Activated CD8-positive, alpha-beta memory T cell treated with anti-CD3 and anti-CD28 coated beads for 36 hours (primary cell): ENCODE data around the gene HNRNPA1L2. TPM values are rescaled to one million over a fixed set of nuclear protein-coding genes. Genes with fewer than 3 reads are reported as not detected.
"Not testable (repeated sequence)": the region's sequence is repeated elsewhere in the genome, so short reads cannot be mapped to it uniquely, and the experiment has no call there.

ENCODE experiments used
- CTCF ChIA-PET: fragments of 350-600 bp; sonication (Branson Sonifier 250); formaldehyde crosslinking; loops from one replicate; lab custom pipeline; 2021; ENCODE audit warnings: antibody characterized with exemption; lab: Charles Lee
- POLR2A ChIA-PET: fragments of 350-600 bp; sonication (Branson Sonifier 250); formaldehyde crosslinking; loops from one replicate; lab custom pipeline; 2021; ENCODE audit warnings: antibody characterized with exemption; lab: Charles Lee
- total RNA-seq, 2 experiments: library from RNA; stranded (reverse); gene quantifications; one replicate each; pipeline ENCODE4 v1.2.3, GENCODE V29; 2021

HNRNPA1L2 gene
- total RNA-seq: 1 to 10 TPM; 8.2 to 9.8 TPM

DNA sequence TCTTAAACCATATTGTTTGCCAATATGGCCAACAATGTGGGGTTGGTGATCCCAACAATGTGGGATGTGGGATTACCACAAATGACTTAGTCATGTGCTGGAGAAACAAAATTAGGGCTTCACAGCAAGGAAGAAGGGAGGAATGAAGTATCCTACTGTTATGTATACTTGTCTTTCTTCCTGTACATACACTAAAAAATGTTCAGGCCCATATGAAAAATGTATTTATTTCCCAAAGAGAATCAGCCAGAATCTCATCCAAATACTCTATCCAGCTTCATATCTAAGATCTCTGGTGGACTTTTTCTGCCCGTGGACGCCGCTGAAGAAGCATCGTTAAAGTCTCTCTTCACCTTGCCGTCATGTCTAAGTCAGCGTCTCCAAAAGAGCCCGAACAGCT is at the start of gene HNRNPA1L2:
Gene HNRNPA1L2 (plus strand): TSS at position 301 of the 400 bp plus-strand sequence. CDS start 62 bp downstream, at position 363.
- CTCF ChIA-PET: no interaction called here

DNA sequence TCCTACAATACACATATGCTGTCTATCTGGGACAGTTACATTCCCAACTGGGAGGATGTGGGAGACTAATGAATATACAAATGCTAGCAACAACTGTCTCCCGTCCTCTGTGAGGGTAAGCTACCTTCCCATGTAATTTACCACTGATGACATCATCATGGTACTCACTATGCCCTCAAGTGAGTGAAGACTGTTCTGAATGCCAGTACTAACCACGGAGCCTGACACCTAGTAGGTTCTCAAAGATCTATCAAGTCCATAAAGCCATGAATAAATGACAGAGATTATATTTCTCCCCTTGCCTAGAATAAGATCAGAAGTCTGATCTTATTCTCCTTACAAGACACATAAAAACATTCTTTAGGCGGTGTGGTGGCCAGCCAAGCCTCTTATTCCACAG is 49.1 kb upstream of the HNRNPA1L2 start:
- CTCF ChIA-PET, POLR2A ChIA-PET: not testable (repeated sequence)

More for the DNA sequence above, at the start of gene HNRNPA1L2:
- POLR2A ChIA-PET: no interaction called here

DNA sequence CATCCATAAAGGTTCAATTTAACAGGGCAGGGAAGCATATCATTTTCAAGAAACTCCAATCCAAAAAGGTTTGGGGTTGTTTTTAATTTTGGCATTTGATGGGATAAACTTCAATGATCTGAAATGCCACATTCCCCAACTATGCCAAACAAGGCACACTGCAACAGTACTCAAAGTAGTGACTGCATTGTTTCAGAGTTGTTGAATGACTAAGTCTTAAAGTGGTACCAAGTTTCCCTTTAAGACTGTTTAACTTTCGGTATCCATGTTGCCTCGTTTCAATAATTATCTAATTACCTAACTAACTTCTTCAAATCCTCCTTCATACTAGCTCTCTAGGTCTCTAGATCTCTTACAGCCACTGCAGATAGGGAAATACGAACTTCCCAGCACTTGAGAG is 48.4 kb upstream of the HNRNPA1L2 start:
- POLR2A ChIA-PET, CTCF ChIA-PET: not testable (repeated sequence)

GRCh38 chr13:52594295-52594694 is 47.9 kb upstream of the HNRNPA1L2 start:
- POLR2A ChIA-PET: not testable (repeated sequence)

DNA sequence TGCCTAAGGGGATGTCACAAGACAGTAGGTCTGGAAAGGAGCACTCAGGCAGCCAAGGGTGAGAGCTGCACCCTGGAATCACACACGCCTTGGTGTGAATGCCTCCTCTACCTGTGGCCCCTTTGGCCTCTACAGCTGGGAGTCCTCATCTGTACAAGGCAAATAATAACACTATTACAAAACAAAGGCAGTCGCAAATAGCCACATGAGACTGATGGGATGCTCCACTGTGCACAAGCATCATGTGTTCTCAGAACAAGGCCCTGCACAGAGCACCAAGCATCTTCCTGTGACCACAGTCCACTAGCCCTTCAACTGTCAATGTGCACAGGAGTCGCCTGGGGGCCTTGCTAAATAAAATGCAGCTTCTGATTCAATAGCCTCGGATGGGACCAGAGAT is 44.6 kb upstream of the HNRNPA1L2 start:
- CTCF ChIA-PET: no interaction called here
- POLR2A ChIA-PET: no interaction called here

More at GRCh38 chr13:52594295-52594694, 47.9 kb upstream of the HNRNPA1L2 start:
- CTCF ChIA-PET: not testable (repeated sequence)

DNA sequence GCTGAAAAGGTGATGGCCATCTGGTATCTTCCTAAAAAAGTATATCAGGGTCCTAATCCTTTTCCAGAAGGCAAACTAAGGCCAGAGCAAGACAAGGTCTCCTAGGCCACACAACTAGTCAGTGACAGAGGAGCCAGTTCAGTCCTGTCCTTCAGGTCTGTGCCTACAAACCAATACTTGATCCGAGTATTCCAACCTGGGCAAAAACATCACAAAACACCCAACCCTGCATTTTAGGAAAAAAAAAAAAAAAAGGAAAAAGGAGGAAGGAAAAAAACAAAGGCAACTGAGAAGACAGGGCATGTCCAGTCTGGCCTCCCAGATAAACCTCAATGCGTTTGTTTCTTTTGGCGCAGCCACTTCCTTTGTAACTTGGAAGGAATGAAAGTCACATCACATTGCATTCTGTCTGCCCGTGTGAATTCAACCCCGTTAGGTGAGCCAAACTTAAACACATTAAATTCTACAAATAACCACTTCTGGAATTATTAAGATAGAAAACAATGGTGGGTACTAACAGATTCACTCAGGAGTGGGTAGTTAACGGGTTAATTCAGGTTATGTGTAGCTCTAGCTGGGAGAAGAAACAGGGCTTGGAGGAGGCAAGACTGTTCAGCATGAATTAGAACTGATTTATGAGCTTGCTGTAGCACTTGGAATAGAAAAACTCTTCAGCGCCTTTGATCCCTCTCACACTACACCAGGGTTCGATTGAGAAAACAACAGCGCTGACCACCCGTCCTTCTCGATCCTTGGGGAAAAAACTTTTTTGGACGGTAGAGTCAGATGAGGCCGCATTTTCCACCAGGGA is 43.0 kb upstream of the HNRNPA1L2 start:
- ChIA-PET POLR2A (no interaction called here), CTCF (no interaction called here)

- ChIA-PET POLR2A (no interaction called here), CTCF (no interaction called here)
Observed at GRCh38 chr13:52599848-52600603, 42.2 kb upstream of the HNRNPA1L2 start.

DNA sequence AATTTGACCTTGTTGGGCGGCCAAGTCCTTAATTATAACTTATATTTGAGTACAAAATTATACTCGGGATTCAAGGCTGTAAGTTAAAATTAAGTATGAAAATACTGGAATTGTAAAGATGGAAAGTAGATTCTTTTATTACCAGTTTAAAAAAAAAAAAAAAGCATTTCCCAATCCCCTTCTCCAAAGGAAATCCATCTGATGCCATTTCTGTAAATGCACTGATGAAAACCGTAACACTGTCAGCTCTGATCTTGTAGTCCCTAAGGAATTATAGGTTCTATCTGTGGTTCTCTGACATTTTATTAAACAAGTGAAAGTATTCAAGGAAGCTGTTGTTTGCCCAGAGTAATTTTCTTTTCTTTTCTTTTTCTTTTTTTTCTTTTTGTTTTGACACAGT is 41.6 kb upstream of the HNRNPA1L2 start:
- CTCF ChIA-PET: no interaction called here

DNA sequence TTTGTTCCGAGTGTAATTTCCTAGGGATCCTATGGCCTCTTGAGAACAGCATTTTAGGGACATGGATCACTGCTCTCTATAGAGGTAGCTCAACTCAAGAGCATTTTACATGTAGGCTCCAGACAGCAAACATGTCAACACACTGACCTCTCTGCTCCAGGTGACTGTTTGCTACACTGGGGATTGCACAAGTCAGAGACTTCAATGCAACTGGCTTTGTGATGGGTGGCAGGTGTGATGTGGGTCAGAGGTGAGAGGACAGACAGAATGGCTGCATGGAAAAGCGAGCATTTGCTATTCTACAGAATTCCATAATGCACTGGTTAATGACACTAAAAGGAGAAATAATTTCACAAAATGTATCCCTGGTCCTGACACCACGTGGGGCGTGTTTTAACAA is 38.9 kb upstream of the HNRNPA1L2 start:
- CTCF ChIA-PET, POLR2A ChIA-PET: not testable (repeated sequence)

More for the DNA sequence above, 41.6 kb upstream of the HNRNPA1L2 start:
- POLR2A ChIA-PET: no interaction called here

- POLR2A ChIA-PET, CTCF ChIA-PET: not testable (repeated sequence)
Observed at GRCh38 chr13:52606126-52606525, 36.1 kb upstream of the HNRNPA1L2 start.

GRCh38 chr13:52606795-52607194 is 35.4 kb upstream of the HNRNPA1L2 start:
- CTCF ChIA-PET: interaction anchor here (1.0 kb wide), 1 partner anchor 202 kb away, joined by 3 read pairs; no protein-coding TSS in a partner anchor
- POLR2A ChIA-PET: not testable (repeated sequence)

- CTCF ChIA-PET: interaction anchor here (2.1 kb wide), 1 partner anchor 360 kb away, joined by 6 read pairs; no protein-coding TSS in a partner anchor
- POLR2A ChIA-PET: not testable (repeated sequence)
Observed at GRCh38 chr13:52608184-52608583, 34.0 kb upstream of the HNRNPA1L2 start.

DNA sequence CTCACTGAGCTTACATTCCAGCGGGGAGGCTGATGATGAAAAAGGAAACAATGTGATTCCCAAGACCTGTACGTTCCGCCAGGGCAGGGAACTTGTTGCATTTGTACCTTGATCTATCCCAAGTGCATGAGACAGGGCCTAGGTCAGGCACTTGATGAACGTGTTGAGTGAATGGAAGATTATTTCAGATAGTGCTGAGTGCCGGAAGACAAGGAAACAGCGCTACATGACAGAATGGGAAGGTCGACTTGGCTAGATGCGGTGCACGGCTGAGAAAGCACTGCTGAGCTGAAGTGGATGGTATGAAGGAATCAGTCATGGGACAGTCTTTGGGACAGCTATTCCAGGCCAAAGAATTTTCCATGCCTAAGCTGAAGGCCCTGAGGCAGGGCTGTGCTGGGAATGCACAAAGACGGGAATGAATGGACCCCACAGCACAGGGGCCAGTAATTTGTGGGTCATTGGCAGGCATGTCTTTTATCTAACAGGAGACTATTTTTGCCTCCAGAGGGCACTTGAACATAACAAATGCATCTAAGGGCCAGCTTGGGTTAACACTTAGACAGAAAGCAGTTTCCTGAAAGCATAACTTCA is 33.1 kb upstream of the HNRNPA1L2 start:
- POLR2A ChIA-PET: interaction anchor here (0.7 kb wide), 1 partner anchor 106 kb away, joined by 3 read pairs; no protein-coding TSS in a partner anchor
- CTCF ChIA-PET: interaction anchor here (2.1 kb wide), 1 partner anchor 359 kb away, joined by 6 read pairs; no protein-coding TSS in a partner anchor

- POLR2A ChIA-PET, CTCF ChIA-PET: not testable (repeated sequence)
Observed at GRCh38 chr13:52610158-52610557, 32.1 kb upstream of the HNRNPA1L2 start.

- POLR2A ChIA-PET: no interaction called here
- CTCF ChIA-PET: no interaction called here
Observed at GRCh38 chr13:52615134-52615801, 27.0 kb upstream of the HNRNPA1L2 start.

- CTCF ChIA-PET: interaction anchor here (0.7 kb wide), 1 partner anchor 1778 kb away, joined by 3 read pairs; no protein-coding TSS in a partner anchor
- POLR2A ChIA-PET: interaction anchor here (1.1 to 2.4 kb wide), 2 partner anchors 37 to 421 kb away, joined by 7 to 31 read pairs; partner anchors contain the start of gene SUGT1
Observed at GRCh38 chr13:52615812-52616211, 26.4 kb upstream of the HNRNPA1L2 start.

DNA sequence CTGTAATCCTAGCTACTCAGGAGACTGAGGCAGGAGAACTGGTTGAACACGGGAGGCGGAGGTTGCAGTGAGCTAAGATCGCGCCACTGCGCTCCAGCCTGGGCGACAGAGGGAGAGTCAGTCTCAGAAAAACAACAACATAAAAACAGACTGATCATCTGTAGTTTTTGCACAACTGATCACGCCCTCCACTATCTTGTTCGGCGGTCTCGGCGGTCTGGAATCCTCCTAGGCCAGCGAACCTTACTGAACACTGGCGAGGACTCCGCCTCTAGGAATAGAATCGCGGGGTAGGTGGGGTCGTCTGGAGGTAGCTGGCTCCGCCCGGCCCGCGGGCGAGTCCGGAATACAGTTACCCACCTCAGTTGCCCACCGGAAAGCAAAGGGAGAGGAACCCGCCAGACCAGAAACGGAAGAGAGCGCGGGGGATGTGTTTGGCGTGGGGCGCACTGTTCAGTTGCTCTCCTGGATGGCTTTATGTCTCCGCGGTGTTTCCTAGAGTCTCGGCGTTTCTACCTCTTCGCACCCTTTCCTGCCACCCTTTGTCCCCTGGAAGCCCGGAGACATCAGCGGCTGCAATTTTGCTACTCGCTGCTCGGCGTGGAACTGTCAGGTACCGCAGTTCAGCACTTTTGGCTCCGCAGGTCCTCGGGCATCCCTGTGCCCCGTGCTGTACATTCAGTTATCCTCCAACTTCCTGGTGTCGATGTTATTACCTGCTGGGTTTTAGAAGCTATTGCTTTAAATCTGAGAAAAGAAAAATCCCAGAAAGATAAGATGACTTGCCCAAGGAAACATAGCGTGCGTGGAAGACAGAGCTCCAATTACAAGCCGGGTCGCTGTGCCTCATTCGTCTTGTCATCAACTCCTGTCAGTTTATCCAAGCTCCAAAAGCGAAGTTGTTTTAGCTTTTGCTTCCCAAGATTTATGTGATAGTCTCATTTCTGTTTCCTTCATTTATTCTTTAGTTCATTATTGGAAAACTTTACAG is 24.9 kb upstream of the HNRNPA1L2 start:
- POLR2A ChIA-PET: interaction anchor here (1.0 to 2.4 kb wide), 5 partner anchors 35 to 423 kb away, joined by 3 to 31 read pairs (median 6); partner anchors contain the start of gene SUGT1
- CTCF ChIA-PET: interaction anchor here (1.5 to 1.8 kb wide), 3 partner anchors 20 to 351 kb away, joined by 4 to 9 read pairs (median 4); partner anchors contain the start of gene SUGT1
